OCI-LY3 (cell line): ENCODE data around the gene PLG.

Experiments
- EZH2phosphoT487 ChIP-seq: fragments of 200-600 bp; shearing (Covaris generic); IDR thresholded peaks from 2 replicates; pipeline ENCODE4 v1.6.1; 2018; ENCODE audit warnings: antibody characterized with exemption, mixed run types, low read depth
- TF ChIP-seq, protein P1 (sequence below): fragments of 200-600, 300-600 bp; sonication (generic); IDR thresholded peaks from 2 replicates; pipeline ENCODE4 v1.5.1; 2014; ENCODE audit warnings: antibody characterized with exemption, low read length, low read depth

DNA sequence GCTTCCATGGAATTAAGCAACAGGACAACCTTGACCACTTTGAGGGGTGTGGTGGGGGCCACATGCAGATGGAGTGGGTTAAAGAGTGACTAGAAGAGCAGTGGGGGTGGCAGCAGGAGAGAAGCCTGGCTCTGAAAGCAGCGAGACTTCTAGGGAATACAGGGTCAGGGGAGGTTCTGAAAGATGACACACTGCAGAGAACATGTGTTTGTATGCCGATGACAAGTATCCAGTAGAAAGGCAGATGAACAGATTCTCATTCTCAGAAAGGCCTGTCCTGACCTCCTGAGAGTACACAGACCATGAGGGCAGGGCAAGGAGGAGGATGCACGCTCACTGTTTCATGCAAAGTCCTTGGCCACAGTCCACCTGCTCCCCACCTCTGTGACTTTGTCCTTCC is 40.8 kb upstream of the PLG start:
- TF ChIP-seq, protein P1, sequence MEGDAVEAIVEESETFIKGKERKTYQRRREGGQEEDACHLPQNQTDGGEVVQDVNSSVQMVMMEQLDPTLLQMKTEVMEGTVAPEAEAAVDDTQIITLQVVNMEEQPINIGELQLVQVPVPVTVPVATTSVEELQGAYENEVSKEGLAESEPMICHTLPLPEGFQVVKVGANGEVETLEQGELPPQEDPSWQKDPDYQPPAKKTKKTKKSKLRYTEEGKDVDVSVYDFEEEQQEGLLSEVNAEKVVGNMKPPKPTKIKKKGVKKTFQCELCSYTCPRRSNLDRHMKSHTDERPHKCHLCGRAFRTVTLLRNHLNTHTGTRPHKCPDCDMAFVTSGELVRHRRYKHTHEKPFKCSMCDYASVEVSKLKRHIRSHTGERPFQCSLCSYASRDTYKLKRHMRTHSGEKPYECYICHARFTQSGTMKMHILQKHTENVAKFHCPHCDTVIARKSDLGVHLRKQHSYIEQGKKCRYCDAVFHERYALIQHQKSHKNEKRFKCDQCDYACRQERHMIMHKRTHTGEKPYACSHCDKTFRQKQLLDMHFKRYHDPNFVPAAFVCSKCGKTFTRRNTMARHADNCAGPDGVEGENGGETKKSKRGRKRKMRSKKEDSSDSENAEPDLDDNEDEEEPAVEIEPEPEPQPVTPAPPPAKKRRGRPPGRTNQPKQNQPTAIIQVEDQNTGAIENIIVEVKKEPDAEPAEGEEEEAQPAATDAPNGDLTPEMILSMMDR, result no peak
- TF ChIP-seq EZH2phosphoT487, result no peak
